ENCODE measurements around the gene LZTR1.

The LZTR1 gene

GRCh38 chr22:21013657-21014201 lies 31.6 kb downstream of the LZTR1 start:
- Histone ChIP-seq H3F3A (ENCODE audit: insufficient read depth, low read length) (no peaks in the 10 kb centered on the region), H2AFZ (ENCODE audit: low read length) (no peak overlapping the region), H3K79me2 (ENCODE audit: low read length) (no peaks in the 10 kb centered on the region), H3K9me2 (replicated peaks; ENCODE audit: insufficient read depth, low read length) (no peaks in the 10 kb centered on the region), H3K27me3 (replicated peaks; ENCODE audit: insufficient read depth, low read length) (peaks cover 50% of the 10 kb centered on the region), H3K4me3 (ENCODE audit: low read length) (peak overlapping the region; percentile 23; the same call in 1 of the 2 replicates), H3K9me3 (replicated peaks; ENCODE audit: insufficient read depth, low read length) (no peaks in the 10 kb centered on the region), H3K4me1 (ENCODE audit: low read length) (no peaks in the 10 kb centered on the region; the same call in 1 of the 2 replicates), H3K27ac (ENCODE audit: low read length) (no peak overlapping the region), H3K9ac (ENCODE audit: low read length) (no peak overlapping the region), H4K20me1 (ENCODE audit: insufficient read depth, low read length) (no peaks in the 10 kb centered on the region), H3K36me3 (replicated peaks; ENCODE audit: insufficient read depth, low read length) (no peaks in the 10 kb centered on the region), H3K4me2 (ENCODE audit: low read depth, low read length) (peak overlapping the region; percentile 70; the same call in 1 of the 2 replicates)
- TF ChIP-seq EZH2 (optimal IDR thresholded peaks at IDR 0.05; ENCODE audit: low read depth, low read length) (no peak), EZH2phosphoT487 (IDR thresholded peaks at IDR 0.05; ENCODE audit: low read length) (no peak)
- TF ChIP-seq, protein P1, sequence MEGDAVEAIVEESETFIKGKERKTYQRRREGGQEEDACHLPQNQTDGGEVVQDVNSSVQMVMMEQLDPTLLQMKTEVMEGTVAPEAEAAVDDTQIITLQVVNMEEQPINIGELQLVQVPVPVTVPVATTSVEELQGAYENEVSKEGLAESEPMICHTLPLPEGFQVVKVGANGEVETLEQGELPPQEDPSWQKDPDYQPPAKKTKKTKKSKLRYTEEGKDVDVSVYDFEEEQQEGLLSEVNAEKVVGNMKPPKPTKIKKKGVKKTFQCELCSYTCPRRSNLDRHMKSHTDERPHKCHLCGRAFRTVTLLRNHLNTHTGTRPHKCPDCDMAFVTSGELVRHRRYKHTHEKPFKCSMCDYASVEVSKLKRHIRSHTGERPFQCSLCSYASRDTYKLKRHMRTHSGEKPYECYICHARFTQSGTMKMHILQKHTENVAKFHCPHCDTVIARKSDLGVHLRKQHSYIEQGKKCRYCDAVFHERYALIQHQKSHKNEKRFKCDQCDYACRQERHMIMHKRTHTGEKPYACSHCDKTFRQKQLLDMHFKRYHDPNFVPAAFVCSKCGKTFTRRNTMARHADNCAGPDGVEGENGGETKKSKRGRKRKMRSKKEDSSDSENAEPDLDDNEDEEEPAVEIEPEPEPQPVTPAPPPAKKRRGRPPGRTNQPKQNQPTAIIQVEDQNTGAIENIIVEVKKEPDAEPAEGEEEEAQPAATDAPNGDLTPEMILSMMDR (IDR thresholded peaks at IDR 0.05; ENCODE audit: low read length) = no peak
- no peak for DNase-seq

DNA sequence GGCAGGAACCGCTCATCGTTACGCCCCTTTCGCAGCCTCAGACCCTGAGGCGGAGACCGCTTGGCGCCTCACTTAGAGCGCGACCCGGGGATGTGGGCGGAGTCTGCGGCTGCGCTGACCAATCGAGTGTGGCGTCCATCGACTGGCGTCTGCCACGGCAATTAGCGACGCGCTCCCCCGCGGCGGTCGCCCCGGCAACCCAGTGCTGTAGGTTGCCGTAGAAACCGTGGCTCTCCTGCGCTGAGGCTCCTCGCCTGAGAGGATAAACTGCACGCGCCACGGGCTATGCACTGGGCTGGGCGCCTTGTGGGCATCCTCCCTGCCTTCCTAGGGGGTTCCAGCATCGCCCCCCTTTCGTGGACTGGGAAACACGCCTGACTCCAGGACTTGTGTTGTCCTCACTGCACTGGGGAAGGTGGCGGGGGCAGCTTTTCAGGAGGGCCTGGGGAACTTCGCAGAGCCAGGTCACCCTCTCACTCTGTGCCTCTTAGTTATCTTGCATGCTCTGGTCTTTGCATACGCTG lies 32.2 kb downstream of the LZTR1 start:
- H3F3A ChIP-seq (ENCODE audit: insufficient read depth, low read length) = no peaks in the 10 kb centered on the region
- TF ChIP-seq EZH2 (optimal IDR thresholded peaks at IDR 0.05; ENCODE audit: low read depth, low read length) (no peak), EZH2phosphoT487 (IDR thresholded peaks at IDR 0.05; ENCODE audit: low read length) (no peak)
- TF ChIP-seq, protein P1 (IDR thresholded peaks at IDR 0.05; ENCODE audit: low read length) = no peak
- no peaks in the 10 kb centered on the region for H3K9me2 ChIP-seq (replicated peaks; ENCODE audit: insufficient read depth, low read length)
- peak overlapping the region; percentile 70 for H3K4me2 ChIP-seq (ENCODE audit: low read depth, low read length)
- H3K9ac ChIP-seq (ENCODE audit: low read length) = no peak overlapping the region
- H3K9me3 ChIP-seq (replicated peaks; ENCODE audit: insufficient read depth, low read length) = no peaks in the 10 kb centered on the region
- peaks cover 54% of the 10 kb centered on the region for H3K27me3 ChIP-seq (replicated peaks; ENCODE audit: insufficient read depth, low read length)
- no peak overlapping the region for H3K27ac ChIP-seq (ENCODE audit: low read length)
- no peaks in the 10 kb centered on the region for H4K20me1 ChIP-seq (ENCODE audit: insufficient read depth, low read length)
- H3K4me3 ChIP-seq (ENCODE audit: low read length) = peak overlapping the region; percentile 23; the same call in 1 of the 2 replicates
- DNase-seq = peak; percentile 79
- no peak overlapping the region for H2AFZ ChIP-seq (ENCODE audit: low read length)
- H3K4me1 ChIP-seq (ENCODE audit: low read length) = no peaks in the 10 kb centered on the region; the same call in 1 of the 2 replicates
- no peaks in the 10 kb centered on the region for H3K36me3 ChIP-seq (replicated peaks; ENCODE audit: insufficient read depth, low read length)
- H3K79me2 ChIP-seq (ENCODE audit: low read length) = no peaks in the 10 kb centered on the region

GRCh38 chr22:21014726-21015465 lies 32.8 kb downstream of the LZTR1 start, which contains the start of gene P2RX6:
Gene P2RX6, plus strand, starts transcription at chr22:21015165. Its CDS starts 10 bp downstream, at chr22:21015175.
- Histone ChIP-seq H3K36me3 (replicated peaks; ENCODE audit: insufficient read depth, low read length) (no peaks in the 10 kb centered on the region), H3K4me2 (ENCODE audit: low read depth, low read length) (peak within 1 kb of the TSS; percentile 70), H3F3A (ENCODE audit: insufficient read depth, low read length) (no peaks in the 10 kb centered on the region), H2AFZ (ENCODE audit: low read length) (no peak within 1 kb of the TSS), H3K27ac (ENCODE audit: low read length) (no peak within 1 kb of the TSS), H4K20me1 (ENCODE audit: insufficient read depth, low read length) (no peaks in the 10 kb centered on the region), H3K9ac (ENCODE audit: low read length) (no peak within 1 kb of the TSS), H3K9me3 (replicated peaks; ENCODE audit: insufficient read depth, low read length) (no peaks in the 10 kb centered on the region), H3K4me3 (ENCODE audit: low read length) (peak within 1 kb of the TSS; percentile 23; the same call in 1 of the 2 replicates), H3K4me1 (ENCODE audit: low read length) (no peaks in the 10 kb centered on the region; the same call in 1 of the 2 replicates), H3K9me2 (replicated peaks; ENCODE audit: insufficient read depth, low read length) (no peaks in the 10 kb centered on the region), H3K79me2 (ENCODE audit: low read length) (no peaks in the 10 kb centered on the region), H3K27me3 (replicated peaks; ENCODE audit: insufficient read depth, low read length) (peaks cover 56% of the 10 kb centered on the region)
- DNase-seq = no peak
- TF ChIP-seq, protein P1 (IDR thresholded peaks at IDR 0.05; ENCODE audit: low read length) = no peak
- no peak for TF ChIP-seq EZH2phosphoT487 (IDR thresholded peaks at IDR 0.05; ENCODE audit: low read length)
- TF ChIP-seq EZH2 (optimal IDR thresholded peaks at IDR 0.05; ENCODE audit: low read depth, low read length) = no peak

All from MM.1S (cell line).